Chondrocyte (in vitro differentiated cells): ENCODE data around the gene PACSIN1. TPM values are rescaled to one million over a fixed set of nuclear protein-coding genes. Genes with fewer than 3 reads are reported as not detected.

ENCODE experiments used
- DNase-seq: peaks from one replicate; pipeline ENCODE4 v3.0.0; 2021; ENCODE audit warnings: mixed read lengths, low spot score
- H3K27ac Mint-ChIP-seq: one replicate; pipeline ENCODE4 v1.8.0; 2021; ENCODE audit warnings: mild to moderate bottlenecking, moderate library complexity, mixed read lengths; ENCODE audit not compliant: unreplicated experiment
- H3K27me3 Mint-ChIP-seq: 2 replicates; pipeline ENCODE4 v1.8.0; 2021; ENCODE audit warnings: low read depth, mixed read lengths
- H3K36me3 Mint-ChIP-seq: 2 replicates; pipeline ENCODE4 v1.8.0; 2021; ENCODE audit warnings: low read depth, mixed read lengths
- H3K4me1 Mint-ChIP-seq: 2 replicates; pipeline ENCODE4 v1.8.0; 2021; ENCODE audit warnings: low read depth, mild to moderate bottlenecking, mixed read lengths
- H3K4me3 Mint-ChIP-seq: one replicate; pipeline ENCODE4 v1.8.0; 2021; ENCODE audit warnings: mild to moderate bottlenecking, moderate library complexity, mixed read lengths; ENCODE audit not compliant: unreplicated experiment
- H3K9me3 Mint-ChIP-seq: 2 replicates; pipeline ENCODE4 v1.8.0; 2021; ENCODE audit warnings: low read depth, mixed read lengths
- CTCF ChIP-seq: fragments of 200-600 bp; sonication (generic); IDR thresholded peaks from 2 replicates; pipeline ENCODE4 v1.5.0; 2021; ENCODE audit warnings: antibody characterized with exemption, mild to moderate bottlenecking, moderate library complexity
- total RNA-seq: library from RNA; stranded (reverse); gene quantifications from 3 replicates; pipeline ENCODE4 v1.2.1, GENCODE V29; 2021

The PACSIN1 gene
- total RNA-seq, 1 donor from 2014 or later: 0.15 TPM

- Mint-ChIP-seq H3K36me3 (no peaks in the 10 kb centered on the region), H3K27ac (no peak overlapping the region), H3K4me1 (peaks cover 7% of the 10 kb centered on the region), H3K27me3 (no peaks in the 10 kb centered on the region), H3K9me3 (no peaks in the 10 kb centered on the region), H3K4me3 (no peak overlapping the region)
- DNase-seq: peak; percentile 37
- TF ChIP-seq CTCF: no peak
Measured at GRCh38 chr6:34522761-34523160, 56.9 kb downstream of the PACSIN1 start.

GRCh38 chr6:34523441-34524206 lies 57.7 kb downstream of the PACSIN1 start:
- no peaks in the 10 kb centered on the region for H3K27me3 Mint-ChIP-seq
- H3K27ac Mint-ChIP-seq: no peak overlapping the region
- no peak for TF ChIP-seq CTCF
- H3K4me1 Mint-ChIP-seq: peaks cover 8% of the 10 kb centered on the region
- no peaks in the 10 kb centered on the region for H3K36me3 Mint-ChIP-seq
- no peaks in the 10 kb centered on the region for H3K9me3 Mint-ChIP-seq
- DNase-seq: peak; percentile 39
- H3K4me3 Mint-ChIP-seq: no peak overlapping the region

GRCh38 chr6:34524499-34524898 lies 58.6 kb downstream of the PACSIN1 start:
- peaks cover 8% of the 10 kb centered on the region for H3K4me1 Mint-ChIP-seq
- H3K9me3 Mint-ChIP-seq: no peaks in the 10 kb centered on the region
- H3K27me3 Mint-ChIP-seq: no peaks in the 10 kb centered on the region
- H3K4me3 Mint-ChIP-seq: no peak overlapping the region
- no peak for DNase-seq
- H3K36me3 Mint-ChIP-seq: no peaks in the 10 kb centered on the region
- no peak overlapping the region for H3K27ac Mint-ChIP-seq
- no peak for TF ChIP-seq CTCF

- Mint-ChIP-seq H3K4me3 (no peak overlapping the region), H3K4me1 (peaks cover 8% of the 10 kb centered on the region), H3K27ac (no peak overlapping the region), H3K9me3 (no peaks in the 10 kb centered on the region), H3K36me3 (no peaks in the 10 kb centered on the region), H3K27me3 (no peaks in the 10 kb centered on the region)
- DNase-seq: no peak
- no peak for TF ChIP-seq CTCF
Measured at GRCh38 chr6:34524971-34525370, 59.1 kb downstream of the PACSIN1 start.

- DNase-seq: peak; percentile 73
- Mint-ChIP-seq H3K4me1 (peaks cover 8% of the 10 kb centered on the region), H3K4me3 (no peak overlapping the region), H3K27me3 (no peaks in the 10 kb centered on the region), H3K9me3 (no peaks in the 10 kb centered on the region), H3K36me3 (no peaks in the 10 kb centered on the region), H3K27ac (no peak overlapping the region)
- no peak for TF ChIP-seq CTCF
Measured at GRCh38 chr6:34525431-34526175, 59.7 kb downstream of the PACSIN1 start.
